Osteoblast (primary cell): Measurements from ENCODE around the gene MATN4. TPM values are rescaled to one million over a fixed set of nuclear protein-coding genes. Genes with fewer than 3 reads are reported as not detected.

ENCODE experiments used
- DNase-seq: peaks from one replicate; pipeline ENCODE4 v3.0.0; 2011; ENCODE audit warnings: low spot score, mixed read lengths; ENCODE audit not compliant: insufficient read length; ENCODE audit errors: missing footprints
- H2AFZ ChIP-seq: 2 replicates; pipeline ENCODE4 v1.6.0; 2011; ENCODE audit warnings: mild to moderate bottlenecking, low read length
- H3K27ac ChIP-seq: 2 replicates; pipeline ENCODE4 v1.5.1; 2011; ENCODE audit warnings: mild to moderate bottlenecking, low read depth, low read length, moderate library complexity
- H3K27me3 ChIP-seq: 2 replicates; pipeline ENCODE4 v1.6.0; 2012; ENCODE audit warnings: mild to moderate bottlenecking, control low read depth, inconsistent platforms, low read length, moderate library complexity; ENCODE audit not compliant: insufficient read depth
- H3K36me3 ChIP-seq: 2 replicates; pipeline ENCODE4 v1.5.1; 2011; ENCODE audit warnings: mild to moderate bottlenecking, low read length, control low read depth, moderate library complexity; ENCODE audit not compliant: insufficient read depth
- H3K4me1 ChIP-seq: 2 replicates; pipeline ENCODE4 v1.5.1; 2011; ENCODE audit warnings: mild to moderate bottlenecking, low read length, control low read depth, moderate library complexity; ENCODE audit not compliant: insufficient read depth
- H3K4me2 ChIP-seq: 2 replicates; pipeline ENCODE4 v1.6.0; 2011; ENCODE audit warnings: mild to moderate bottlenecking, low read length; ENCODE audit not compliant: insufficient read depth
- H3K4me3 ChIP-seq: fragments of 200-600 bp; sonication (generic); 3 replicates; pipeline ENCODE4 v1.5.1; 2012; ENCODE audit warnings: mild to moderate bottlenecking, low read length, inconsistent platforms; ENCODE audit not compliant: insufficient read depth
- H3K79me2 ChIP-seq: 2 replicates; pipeline ENCODE4 v1.6.0; 2012; ENCODE audit warnings: mild to moderate bottlenecking, low read length, control low read depth, inconsistent platforms; ENCODE audit not compliant: insufficient read depth
- H3K9me3 ChIP-seq: 2 replicates; pipeline ENCODE4 v1.5.1; 2011; ENCODE audit warnings: low read depth, low read length, control low read depth
- H4K20me1 ChIP-seq: 2 replicates; pipeline ENCODE4 v1.6.0; 2012; ENCODE audit warnings: mild to moderate bottlenecking, low read length, control low read depth; ENCODE audit not compliant: insufficient read depth
- CTCF ChIP-seq: IDR thresholded peaks from 2 replicates; pipeline ENCODE4 v1.5.1; 2011; ENCODE audit warnings: mild to moderate bottlenecking, low read depth, low read length, moderate library complexity; ENCODE audit errors: extremely low read depth
- total RNA-seq: library from RNA; depleted of rRNA; stranded (reverse); fragments of >200 nt; gene quantifications from 2 replicates; pipeline ENCODE4 v1.2.3, GENCODE V29; 2012

The MATN4 gene
- total RNA-seq, 1 donor = under 0.01 TPM

- H3K36me3 ChIP-seq = peaks cover 94% of the 10 kb centered on the region
- H3K9me3 ChIP-seq = no peaks in the 10 kb centered on the region
- no peak for DNase-seq
- no peak overlapping the region for H3K4me2 ChIP-seq
- H3K27ac ChIP-seq = peak overlapping the region; percentile 61
- peak; percentile 16 for TF ChIP-seq CTCF
- H4K20me1 ChIP-seq = peaks cover 50% of the 10 kb centered on the region
- H2AFZ ChIP-seq = no peak overlapping the region
- H3K79me2 ChIP-seq = peaks cover 41% of the 10 kb centered on the region
- no peaks in the 10 kb centered on the region for H3K27me3 ChIP-seq
- no peak overlapping the region for H3K4me3 ChIP-seq
- H3K4me1 ChIP-seq = no peaks in the 10 kb centered on the region
Measured at GRCh38 chr20:45329497-45330319, 21.6 kb upstream of the MATN4 start.

GRCh38 chr20:45328451-45328850 is 20.4 kb upstream of the MATN4 start:
- Histone ChIP-seq H2AFZ (no peak overlapping the region), H3K27ac (peak overlapping the region; percentile 61), H3K27me3 (no peaks in the 10 kb centered on the region), H4K20me1 (peaks cover 55% of the 10 kb centered on the region), H3K79me2 (peaks cover 35% of the 10 kb centered on the region), H3K4me2 (no peak overlapping the region), H3K4me3 (no peak overlapping the region), H3K9me3 (no peaks in the 10 kb centered on the region), H3K4me1 (no peaks in the 10 kb centered on the region), H3K36me3 (peaks cover 88% of the 10 kb centered on the region)
- no peak for TF ChIP-seq CTCF
- no peak for DNase-seq

GRCh38 chr20:45325371-45325770 is 17.3 kb upstream of the MATN4 start:
- H3K9me3 ChIP-seq = no peaks in the 10 kb centered on the region
- no peak overlapping the region for H3K27ac ChIP-seq
- no peaks in the 10 kb centered on the region for H3K4me1 ChIP-seq
- peak; percentile 25 for DNase-seq
- H2AFZ ChIP-seq = no peak overlapping the region
- H3K4me3 ChIP-seq = no peak overlapping the region
- no peak overlapping the region for H3K4me2 ChIP-seq
- H3K27me3 ChIP-seq = no peaks in the 10 kb centered on the region
- peaks cover 57% of the 10 kb centered on the region for H3K36me3 ChIP-seq
- H3K79me2 ChIP-seq = peaks cover 23% of the 10 kb centered on the region
- no peak for TF ChIP-seq CTCF
- peaks cover 43% of the 10 kb centered on the region for H4K20me1 ChIP-seq

GRCh38 chr20:45323731-45324130 is 15.6 kb upstream of the MATN4 start:
- H3K9me3 ChIP-seq = no peaks in the 10 kb centered on the region
- no peaks in the 10 kb centered on the region for H3K4me1 ChIP-seq
- H3K36me3 ChIP-seq = peaks cover 41% of the 10 kb centered on the region
- H3K4me3 ChIP-seq = no peak overlapping the region
- no peak overlapping the region for H2AFZ ChIP-seq
- H3K4me2 ChIP-seq = no peak overlapping the region
- no peak for TF ChIP-seq CTCF
- peaks cover 8% of the 10 kb centered on the region for H3K79me2 ChIP-seq
- peak overlapping the region; percentile 24 for H3K27ac ChIP-seq
- H3K27me3 ChIP-seq = no peaks in the 10 kb centered on the region
- DNase-seq = peak; percentile 69
- H4K20me1 ChIP-seq = peaks cover 31% of the 10 kb centered on the region
